T-cell (primary cell): ENCODE results near the gene UBE2Q2. TPM values are rescaled to one million over a fixed set of nuclear protein-coding genes. Genes with fewer than 3 reads are reported as not detected.
"Not testable (repeated sequence)": the region's sequence is repeated elsewhere in the genome, so short reads cannot be mapped to it uniquely, and the experiment has no call there.

Experiments used
- ATAC-seq, 4 experiments: fragments of 200-7000 bp in 3 of 4; fragments of 150-1000 bp in 1 of 4; cut with Tn5 transposase; replicated peaks in 1 of 4; 1 replicate in 3 of 4; 2 replicates in 1 of 4; pipeline ENCODE4 v1.10.0; 2021; ENCODE audit warnings: moderate library complexity in 3 of 4, mild to moderate bottlenecking in 2 of 4, moderate number of reproducible peaks in 1 of 4
- CTCF ChIA-PET, 2 donors: fragments of 300-600 bp; sonication (Branson Sonifier 250); formaldehyde crosslinking; loops; one replicate each; lab custom pipeline; 2022; ENCODE audit warnings: antibody characterized with exemption in 2 of 2; lab: Charles Lee
- POLR2A ChIA-PET, 2 donors: fragments of 300-600 bp; sonication (Branson Sonifier 250); formaldehyde crosslinking; loops; one replicate each; lab custom pipeline; 2022; ENCODE audit warnings: antibody characterized with exemption in 2 of 2; lab: Charles Lee
- DNase-seq, 35 experiments: peaks; one replicate each; pipeline versions ENCODE4 v3.0.0 to v3.0.0-alpha.2; 2013 to 2023
- H3K27ac ChIP-seq: one replicate; pipeline ENCODE4 v1.5.1; 2013; ENCODE audit warnings: low read length
- H3K27me3 ChIP-seq, 2 experiments: replicated peaks in 1 of 2; 1 replicate in 1 of 2; 2 replicates in 1 of 2; pipeline versions ENCODE4 v1.6.1 to v1.7.0; 2013; ENCODE audit warnings: low read length in 1 of 2, mixed read lengths in 1 of 2; ENCODE audit not compliant: control insufficient read depth in 2 of 2, insufficient read depth in 2 of 2; ENCODE audit errors: extremely low read depth in 1 of 2
- H3K36me3 ChIP-seq, 2 donors: 1 replicate in 1 of 2; 2 replicates in 1 of 2; pipeline versions ENCODE4 v1.6.1 to v1.7.0; 2013; ENCODE audit warnings: low read length in 1 of 2; ENCODE audit not compliant: control insufficient read depth in 2 of 2, insufficient read depth in 1 of 2; ENCODE audit errors: extremely low read depth in 1 of 2
- H3K4me1 ChIP-seq, 2 experiments: 1 replicate in 1 of 2; 2 replicates in 1 of 2; pipeline versions ENCODE4 v1.6.1 to v1.7.0; 2013; ENCODE audit warnings: low read length in 2 of 2, mixed read lengths in 1 of 2; ENCODE audit not compliant: insufficient read depth in 2 of 2, control insufficient read depth in 1 of 2; ENCODE audit errors: extremely low read depth in 1 of 2
- H3K4me3 ChIP-seq, 2 donors: 1 replicate in 1 of 2; 2 replicates in 1 of 2; pipeline versions ENCODE4 v1.5.1 to v1.7.0; 2013; ENCODE audit warnings: mild to moderate bottlenecking in 2 of 2, low read length in 1 of 2, moderate library complexity in 1 of 2; ENCODE audit not compliant: control insufficient read depth in 1 of 2; ENCODE audit errors: extremely low read depth in 1 of 2
- H3K9me3 ChIP-seq: 2 replicates; pipeline ENCODE4 v1.7.0; 2013
- H3K27ac Mint-ChIP-seq, 2 donors: one replicate each; pipeline ENCODE4 v1.8.0; 2020 to 2021; ENCODE audit warnings: mild to moderate bottlenecking in 2 of 2, mixed read lengths in 2 of 2
- H3K27me3 Mint-ChIP-seq, 2 donors: one replicate each; pipeline ENCODE4 v1.8.0; 2021 to 2022; ENCODE audit warnings: mixed read lengths in 2 of 2
- H3K36me3 Mint-ChIP-seq: one replicate; pipeline ENCODE4 v1.8.0; 2021; ENCODE audit warnings: mixed read lengths
- H3K4me1 Mint-ChIP-seq, 3 donors: one replicate each; pipeline ENCODE4 v1.8.0; 2020 to 2022; ENCODE audit warnings: mixed read lengths in 3 of 3, mild to moderate bottlenecking in 1 of 3
- H3K4me3 Mint-ChIP-seq, 3 donors: one replicate each; pipeline ENCODE4 v1.8.0; 2020 to 2022; ENCODE audit warnings: mild to moderate bottlenecking in 3 of 3, mixed read lengths in 3 of 3, moderate library complexity in 3 of 3
- H3K9me3 Mint-ChIP-seq, 3 donors: one replicate each; pipeline ENCODE4 v1.8.0; 2020 to 2022; ENCODE audit warnings: mixed read lengths in 3 of 3
- WGBS: methylation state at CpG from one replicate; pipeline ENCODE4 v1.1.5; 2013; ENCODE audit warnings: missing lambda C conversion rate; ENCODE audit not compliant: insufficient coverage; 5-methylcytosine and 5-hydroxymethylcytosine counted together
- total RNA-seq, 35 experiments: library from RNA in 6 of 35; stranded (reverse) in 6 of 35; fragments of 120-200 nt in 1 of 35; gene quantifications; one replicate each; pipeline versions ENCODE4 v1.2.1 to v1.2.4 and lab custom pipeline; 2013 to 2026

The UBE2Q2 gene
- total RNA-seq, 5 donors from 2014 or later (not counting 1 experiment from before 2014, with no cell fraction given), result 28.6 to 40.9 (median 36.9) TPM

DNA sequence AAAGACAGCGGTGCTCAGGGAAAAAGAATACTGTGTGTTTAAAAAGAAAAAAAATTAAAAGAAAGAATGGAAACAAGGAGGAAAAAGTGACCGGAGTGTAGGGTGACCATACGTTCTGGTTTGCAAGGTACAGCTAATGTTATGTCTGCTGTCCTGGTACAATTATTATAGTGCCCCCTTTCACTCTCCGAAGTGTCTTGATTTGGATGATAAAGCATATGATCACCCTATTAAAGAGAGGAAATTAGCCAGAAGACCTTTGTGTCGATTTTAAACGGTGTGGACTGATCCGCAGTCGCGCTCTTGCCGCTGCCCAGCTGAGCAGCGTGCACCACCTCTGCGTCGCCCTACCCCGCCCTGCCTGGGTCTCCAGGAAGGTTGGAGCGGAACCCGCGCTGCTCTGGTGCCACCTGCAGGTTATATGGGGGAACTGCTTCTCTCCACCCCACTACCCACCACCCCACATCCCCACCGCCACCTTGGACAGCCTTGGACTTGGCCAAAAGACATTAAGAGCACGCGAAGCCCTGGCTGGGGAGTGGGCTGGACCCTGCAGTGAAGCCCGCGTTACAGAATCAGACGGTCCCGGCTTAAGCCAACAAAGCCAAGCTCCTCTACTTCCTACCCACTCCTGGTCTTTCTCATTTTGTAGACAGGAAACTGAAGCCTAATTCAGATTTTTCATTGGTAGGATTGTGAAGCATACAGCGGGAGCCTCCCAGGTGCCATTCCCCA, 41.2 kb upstream of the UBE2Q2 start:
- Histone ChIP-seq H3K27ac (no peak overlapping the region), H3K4me1 (peaks cover 2 to 9% of the 10 kb centered on the region in 2 experiments), H3K36me3 (no peaks in the 10 kb centered on the region), H3K9me3 (no peaks in the 10 kb centered on the region), H3K4me3 (no peak overlapping the region), H3K27me3 (peaks cover 0 to 18% of the 10 kb centered on the region in 2 experiments)
- ATAC-seq (peak; percentile 97 to 100 (median 99)), DNase-seq (peak; percentile 50 to 86 (median 72))
- ChIA-PET CTCF (interaction anchor here (0.6 to 3.8 kb wide), 7 partner anchors 14 to 115 kb away, joined by 3 to 19 read pairs (median 6); no protein-coding TSS in a partner anchor), POLR2A (interaction anchor here in 1 of 2 donors (0.5 kb wide), 1 partner anchor 257 kb away, joined by 3 read pairs; no protein-coding TSS in a partner anchor)
- Mint-ChIP-seq H3K4me1 (peaks cover 0 to 8% (median 5%) of the 10 kb centered on the region in 3 donors), H3K9me3 (no peaks in the 10 kb centered on the region), H3K27ac (no peak overlapping the region), H3K4me3 (peak overlapping the region in 2 of 3 donors; percentile 5 to 47), H3K27me3 (peaks cover 33 to 43% of the 10 kb centered on the region in 2 donors), H3K36me3 (no peaks in the 10 kb centered on the region)
- WGBS, result 9% methylated on average over 18 of the region's 25 CpGs

DNA sequence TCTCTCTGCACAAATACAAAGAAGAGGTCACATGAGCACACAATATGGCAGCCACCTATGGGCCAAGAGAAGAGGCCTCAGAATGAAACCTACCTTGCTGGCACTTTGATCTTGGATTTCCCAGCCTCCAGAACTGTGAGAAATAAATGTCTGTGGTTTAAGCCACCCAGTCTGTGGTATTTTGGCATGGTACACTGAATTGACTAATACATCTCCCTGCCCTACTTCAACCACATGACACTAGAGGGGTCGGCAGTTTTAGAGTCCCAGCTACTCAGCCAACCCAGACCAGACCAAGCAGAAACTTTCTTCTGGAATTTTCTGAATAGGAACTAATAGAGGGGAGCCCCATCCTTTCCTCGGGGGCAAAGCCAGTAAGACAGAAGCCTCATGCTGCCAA, 35.8 kb upstream of the UBE2Q2 start:
- H3K27me3 Mint-ChIP-seq, result not testable (repeated sequence)

DNA sequence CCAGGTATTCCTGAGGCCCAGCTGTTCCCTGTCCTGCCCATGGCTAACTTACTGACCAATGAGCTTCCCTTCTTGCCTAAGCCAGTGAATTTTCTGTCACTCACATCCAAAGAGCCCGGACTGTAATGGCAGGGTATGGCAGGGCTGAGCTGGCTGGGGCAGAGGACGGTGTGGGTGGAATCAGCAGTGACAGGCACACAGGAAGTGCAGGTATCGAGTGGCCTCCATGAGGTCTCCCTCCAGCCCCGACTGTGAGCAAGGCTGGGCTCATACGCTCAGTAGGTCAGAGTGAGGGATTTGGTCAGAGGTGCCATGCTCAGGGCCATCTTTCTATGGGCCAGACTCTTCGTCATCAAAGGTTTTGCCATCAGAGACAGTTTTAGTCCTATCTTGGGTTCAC, 35.2 kb upstream of the UBE2Q2 start:
- H3K36me3 Mint-ChIP-seq, H3K27me3 Mint-ChIP-seq, H3K4me1 Mint-ChIP-seq, H3K36me3 ChIP-seq, POLR2A ChIA-PET, H3K27ac Mint-ChIP-seq, DNase-seq, H3K9me3 ChIP-seq, CTCF ChIA-PET, H3K27ac ChIP-seq, H3K4me1 ChIP-seq, H3K4me3 Mint-ChIP-seq, ATAC-seq, H3K4me3 ChIP-seq, H3K9me3 Mint-ChIP-seq: not testable (repeated sequence)
- 83% methylated on average over 3 of the region's 6 CpGs for WGBS
- peaks cover 0 to 15% of the 10 kb centered on the region in 2 experiments for H3K27me3 ChIP-seq

More for the DNA sequence above, 35.8 kb upstream of the UBE2Q2 start:
- WGBS, result no CpG with 5 or more reads among the region's 2 CpGs
- H3K9me3 ChIP-seq, H3K27ac ChIP-seq, H3K27ac Mint-ChIP-seq, H3K4me3 Mint-ChIP-seq, H3K9me3 Mint-ChIP-seq, DNase-seq, H3K4me1 Mint-ChIP-seq, POLR2A ChIA-PET, H3K36me3 Mint-ChIP-seq, H3K36me3 ChIP-seq, CTCF ChIA-PET, H3K4me1 ChIP-seq, H3K4me3 ChIP-seq, ATAC-seq: not testable (repeated sequence)
- peaks cover 0 to 16% of the 10 kb centered on the region in 2 experiments for H3K27me3 ChIP-seq

DNA sequence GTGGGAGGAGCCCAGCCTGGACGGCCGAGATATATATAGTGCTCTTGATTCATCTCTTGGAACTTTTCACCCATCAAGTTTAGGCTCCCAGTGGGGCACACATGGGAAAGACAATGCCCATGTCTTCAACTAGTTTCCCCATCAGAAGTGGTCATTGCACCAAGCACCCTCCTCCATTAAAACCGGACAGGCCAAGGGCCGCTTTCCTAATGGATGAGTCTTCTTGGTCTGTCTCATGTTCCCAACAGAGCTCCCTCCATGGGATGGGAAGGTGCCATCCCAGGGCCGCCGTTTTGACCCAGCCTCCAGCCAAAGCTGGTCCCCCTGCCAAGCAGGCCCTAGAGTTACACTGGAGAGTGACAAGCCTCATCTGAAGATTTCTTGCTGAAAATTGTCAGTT, 34.7 kb upstream of the UBE2Q2 start:
- no peaks in the 10 kb centered on the region for H3K4me1 Mint-ChIP-seq
- no peak overlapping the region for H3K27ac Mint-ChIP-seq
- ChIA-PET CTCF (no interaction called here), POLR2A (no interaction called here)
- no peak overlapping the region for H3K4me3 ChIP-seq
- H3K9me3 Mint-ChIP-seq, result no peaks in the 10 kb centered on the region
- ATAC-seq (no peak), DNase-seq (no peak)
- H3K4me1 ChIP-seq, result no peaks in the 10 kb centered on the region
- H3K4me3 Mint-ChIP-seq, result no peak overlapping the region
- no peaks in the 10 kb centered on the region for H3K9me3 ChIP-seq
- no peaks in the 10 kb centered on the region for H3K36me3 Mint-ChIP-seq
- no peak overlapping the region for H3K27ac ChIP-seq
- no peaks in the 10 kb centered on the region for H3K36me3 ChIP-seq
- H3K27me3 ChIP-seq, result peaks cover 0 to 12% of the 10 kb centered on the region in 2 experiments
- WGBS, result 95% methylated on average over 4 of the region's 6 CpGs
- peaks cover 4 to 5% of the 10 kb centered on the region in 2 donors for H3K27me3 Mint-ChIP-seq

DNA sequence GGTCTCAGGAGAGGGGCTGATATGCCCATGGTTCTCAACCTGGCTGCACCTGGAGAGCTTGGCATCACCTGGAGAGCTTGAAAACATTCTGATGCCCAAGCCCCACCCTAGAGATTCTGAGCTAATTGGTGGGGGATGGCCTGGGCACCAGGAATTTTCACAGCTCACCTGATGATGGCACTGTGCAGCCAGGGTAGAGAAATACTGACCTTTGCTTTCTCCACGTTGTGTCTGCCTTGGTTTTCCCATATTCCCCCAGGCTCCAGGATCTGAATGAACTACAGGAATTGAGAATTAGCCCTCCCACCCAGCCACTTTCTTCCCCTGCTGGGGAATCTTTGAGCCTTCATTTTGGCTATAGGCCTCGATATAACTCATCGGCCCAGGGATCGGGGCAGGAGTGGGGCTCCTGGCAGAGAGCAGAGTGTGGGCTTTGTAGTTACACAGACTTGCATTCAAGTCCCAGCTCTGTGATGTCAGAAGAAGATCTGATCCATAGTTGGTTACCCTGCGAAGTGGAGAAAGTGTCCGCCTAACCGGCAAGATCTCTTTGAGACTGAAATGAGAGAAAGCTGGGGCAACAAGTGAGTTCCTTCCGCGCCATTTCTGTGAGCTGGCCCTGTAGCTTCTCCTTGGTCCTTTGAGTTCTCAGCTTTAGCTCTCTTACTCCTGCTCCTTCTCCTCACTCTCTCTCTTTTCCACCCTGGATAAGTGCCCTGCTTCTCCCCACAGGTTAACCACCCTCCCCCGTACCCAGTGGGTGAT, 33.1 kb upstream of the UBE2Q2 start:
- Histone ChIP-seq H3K4me1 (no peaks in the 10 kb centered on the region), H3K36me3 (no peaks in the 10 kb centered on the region), H3K27ac (no peak overlapping the region), H3K27me3 (peaks cover 0 to 10% of the 10 kb centered on the region in 2 experiments), H3K9me3 (no peaks in the 10 kb centered on the region), H3K4me3 (no peak overlapping the region)
- peak in 1 of 4 experiments; percentile 44 for ATAC-seq
- Mint-ChIP-seq H3K4me1 (no peaks in the 10 kb centered on the region), H3K27me3 (peaks cover 4 to 5% of the 10 kb centered on the region in 2 donors), H3K9me3 (no peaks in the 10 kb centered on the region), H3K36me3 (no peaks in the 10 kb centered on the region), H3K27ac (no peak overlapping the region), H3K4me3 (no peak overlapping the region)
- 72% methylated on average over 4 of the region's 10 CpGs for WGBS
- DNase-seq, result peak in 3 of 35 experiments; percentile 6 to 28 (median 20)
- POLR2A ChIA-PET, result interaction anchor here (0.5 to 0.6 kb wide), 2 partner anchors 30 to 82 kb away, joined by 3 to 7 read pairs; no protein-coding TSS in a partner anchor
- CTCF ChIA-PET, result interaction anchor here (0.6 to 1.8 kb wide), 5 partner anchors 77 to 698 kb away, joined by 3 to 10 read pairs (median 3); no protein-coding TSS in a partner anchor

DNA sequence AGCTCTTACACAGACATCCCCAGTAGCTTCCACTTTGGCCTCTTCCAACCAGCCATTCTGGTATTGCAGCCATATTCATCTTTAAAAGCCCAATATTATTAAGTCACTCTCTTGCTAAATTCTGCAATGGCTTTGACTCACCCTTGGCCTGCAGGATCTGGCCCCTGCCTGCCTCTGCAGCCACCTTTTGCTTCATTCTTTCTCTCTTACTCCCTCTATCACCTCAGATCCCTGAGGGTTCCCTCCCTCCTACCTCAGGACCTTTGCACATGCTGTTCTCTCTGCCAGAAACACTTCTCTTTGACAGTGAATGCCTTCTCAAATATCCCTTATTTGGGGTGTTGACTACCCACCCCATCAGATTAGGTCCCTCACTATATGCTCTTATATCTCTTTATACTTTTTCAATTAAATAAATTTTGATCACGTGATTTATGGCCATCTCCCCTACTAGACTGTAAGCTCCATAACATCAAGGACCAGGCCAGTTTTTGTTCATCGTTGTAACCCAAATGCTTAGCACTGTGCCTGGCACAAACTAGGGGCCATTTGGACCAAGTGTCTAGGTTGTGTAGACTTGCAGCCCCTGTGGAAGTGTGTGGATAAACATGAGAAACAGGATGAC, 32.3 kb upstream of the UBE2Q2 start:
- no peaks in the 10 kb centered on the region for H3K36me3 Mint-ChIP-seq
- H3K27ac Mint-ChIP-seq, result no peak overlapping the region
- H3K27me3 ChIP-seq, result peaks cover 0 to 10% of the 10 kb centered on the region in 2 experiments
- H3K4me3 Mint-ChIP-seq, result no peak overlapping the region
- H3K27ac ChIP-seq, result no peak overlapping the region
- H3K27me3 Mint-ChIP-seq, result peaks cover 3 to 5% of the 10 kb centered on the region in 2 donors
- peaks cover 0 to under 1% (median 0%) of the 10 kb centered on the region in 3 donors for H3K4me1 Mint-ChIP-seq
- 100% methylated on average over 1 of the region's 2 CpGs for WGBS
- no peak for DNase-seq
- ATAC-seq, result no peak
- CTCF ChIA-PET, result interaction anchor here in 1 of 2 donors (1.8 kb wide), 1 partner anchor 329 kb away, joined by 10 read pairs; no protein-coding TSS in a partner anchor
- H3K4me1 ChIP-seq, result no peaks in the 10 kb centered on the region
- H3K36me3 ChIP-seq, result no peaks in the 10 kb centered on the region
- H3K9me3 ChIP-seq, result no peaks in the 10 kb centered on the region
- POLR2A ChIA-PET, result interaction anchor here in 1 of 2 donors (0.7 kb wide), 1 partner anchor 118 kb away, joined by 3 read pairs; no protein-coding TSS in a partner anchor
- H3K4me3 ChIP-seq, result no peak overlapping the region
- no peaks in the 10 kb centered on the region for H3K9me3 Mint-ChIP-seq
